Measurements from ENCODE around the gene TSPAN18. TPM values are rescaled to one million over a fixed set of nuclear protein-coding genes. Genes with fewer than 3 reads are reported as not detected.

TSPAN18 gene
- total RNA-seq, 1 donor from 2014 or later = 31.7 TPM

- FAIRE-seq (no peak), DNase-seq (ENCODE audit: low read depth) (no peak)
- H4K20me1 ChIP-seq (ENCODE audit: insufficient read depth, low read length) = no peaks in the 10 kb centered on the region
- Mint-ChIP-seq H3K9me3 (ENCODE audit: unreplicated experiment) (peaks cover 7% of the 10 kb centered on the region), H3K36me3 (ENCODE audit: low read depth, unreplicated experiment) (no peaks in the 10 kb centered on the region), H3K4me1 (ENCODE audit: low read depth, unreplicated experiment) (peaks cover 6% of the 10 kb centered on the region), H3K27ac (ENCODE audit: unreplicated experiment) (no peak overlapping the region), H3K27me3 (ENCODE audit: low read depth, unreplicated experiment) (peaks cover 65% of the 10 kb centered on the region), H3K4me3 (ENCODE audit: unreplicated experiment) (no peak overlapping the region)
- H3K4me2 ChIP-seq (ENCODE audit: low read length) = no peak overlapping the region
- no peaks in the 10 kb centered on the region for H3K4me1 ChIP-seq (ENCODE audit: insufficient read depth, low read length)
- H3K9ac ChIP-seq (ENCODE audit: low read length) = no peak overlapping the region
- H3K9me3 ChIP-seq (ENCODE audit: insufficient read depth, low read depth, low read length) = no peaks in the 10 kb centered on the region
- no peaks in the 10 kb centered on the region for H3K36me3 ChIP-seq (ENCODE audit: insufficient read depth, low read length)
- no peak overlapping the region for H3K27ac ChIP-seq (ENCODE audit: low read depth, low read length)
- TF ChIP-seq CTCF (IDR thresholded peaks at IDR 0.05; ENCODE audit: insufficient read depth, low read depth, low read length) (no peak), EZH2 (IDR thresholded peaks at IDR 0.05; ENCODE audit: insufficient read depth, low read length) (no peak)
- H3K79me2 ChIP-seq (ENCODE audit: insufficient read depth, low read length) = no peaks in the 10 kb centered on the region
- H2AFZ ChIP-seq (ENCODE audit: low read depth, low read length) = no peak overlapping the region
- H3K27me3 ChIP-seq (ENCODE audit: insufficient read depth, low read length) = peaks cover 16% of the 10 kb centered on the region
- no peak overlapping the region for H3K4me3 ChIP-seq (ENCODE audit: insufficient read depth, low read depth, low read length)
These were observed 8.7 kb upstream of the TSPAN18 start for GRCh38 chr11:44718057-44718456.

GRCh38 chr11:44718612-44719390 lies 8.0 kb upstream of the TSPAN18 start:
- Histone ChIP-seq H3K9me3 (ENCODE audit: insufficient read depth, low read depth, low read length) (no peaks in the 10 kb centered on the region), H3K79me2 (ENCODE audit: insufficient read depth, low read length) (no peaks in the 10 kb centered on the region), H3K27ac (ENCODE audit: low read depth, low read length) (no peak overlapping the region), H3K36me3 (ENCODE audit: insufficient read depth, low read length) (no peaks in the 10 kb centered on the region), H2AFZ (ENCODE audit: low read depth, low read length) (no peak overlapping the region), H3K9ac (ENCODE audit: low read length) (no peak overlapping the region), H3K4me1 (ENCODE audit: insufficient read depth, low read length) (no peaks in the 10 kb centered on the region), H4K20me1 (ENCODE audit: insufficient read depth, low read length) (no peaks in the 10 kb centered on the region), H3K27me3 (ENCODE audit: insufficient read depth, low read length) (peaks cover 14% of the 10 kb centered on the region), H3K4me2 (ENCODE audit: low read length) (no peak overlapping the region), H3K4me3 (ENCODE audit: insufficient read depth, low read depth, low read length) (no peak overlapping the region)
- peaks cover 66% of the 10 kb centered on the region for H3K27me3 Mint-ChIP-seq (ENCODE audit: low read depth, unreplicated experiment)
- peaks cover 6% of the 10 kb centered on the region for H3K4me1 Mint-ChIP-seq (ENCODE audit: low read depth, unreplicated experiment)
- TF ChIP-seq EZH2 (IDR thresholded peaks at IDR 0.05; ENCODE audit: insufficient read depth, low read length) (no peak), CTCF (IDR thresholded peaks at IDR 0.05; ENCODE audit: insufficient read depth, low read depth, low read length) (no peak)
- FAIRE-seq (no peak), DNase-seq (ENCODE audit: low read depth) (no peak)
- H3K4me3 Mint-ChIP-seq (ENCODE audit: unreplicated experiment) = no peak overlapping the region
- H3K36me3 Mint-ChIP-seq (ENCODE audit: low read depth, unreplicated experiment) = no peaks in the 10 kb centered on the region
- H3K9me3 Mint-ChIP-seq (ENCODE audit: unreplicated experiment) = peaks cover 7% of the 10 kb centered on the region
- no peak overlapping the region for H3K27ac Mint-ChIP-seq (ENCODE audit: unreplicated experiment)
